ENCODE measurements around the gene RNASEL.

DNA sequence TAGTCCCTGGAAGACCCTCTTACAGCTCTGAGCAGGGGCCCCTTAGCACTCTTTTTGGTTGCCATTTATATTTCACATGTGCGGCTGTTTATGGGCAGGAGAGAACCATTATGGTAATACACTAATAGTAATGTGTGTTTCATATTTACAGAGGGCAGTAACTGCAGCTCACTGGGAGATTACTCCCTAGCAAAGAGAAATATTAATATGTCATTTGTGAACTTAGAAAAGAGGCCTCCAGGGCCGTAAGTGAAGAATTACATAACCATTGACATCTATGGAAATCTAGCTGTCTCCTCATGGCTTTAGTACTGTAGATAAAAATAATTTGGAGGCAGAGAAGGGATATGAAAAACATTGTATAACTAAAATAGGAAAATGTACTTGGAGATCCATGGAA lies 38.6 kb upstream of the RNASEL start:
- TF ChIP-seq, protein P1, sequence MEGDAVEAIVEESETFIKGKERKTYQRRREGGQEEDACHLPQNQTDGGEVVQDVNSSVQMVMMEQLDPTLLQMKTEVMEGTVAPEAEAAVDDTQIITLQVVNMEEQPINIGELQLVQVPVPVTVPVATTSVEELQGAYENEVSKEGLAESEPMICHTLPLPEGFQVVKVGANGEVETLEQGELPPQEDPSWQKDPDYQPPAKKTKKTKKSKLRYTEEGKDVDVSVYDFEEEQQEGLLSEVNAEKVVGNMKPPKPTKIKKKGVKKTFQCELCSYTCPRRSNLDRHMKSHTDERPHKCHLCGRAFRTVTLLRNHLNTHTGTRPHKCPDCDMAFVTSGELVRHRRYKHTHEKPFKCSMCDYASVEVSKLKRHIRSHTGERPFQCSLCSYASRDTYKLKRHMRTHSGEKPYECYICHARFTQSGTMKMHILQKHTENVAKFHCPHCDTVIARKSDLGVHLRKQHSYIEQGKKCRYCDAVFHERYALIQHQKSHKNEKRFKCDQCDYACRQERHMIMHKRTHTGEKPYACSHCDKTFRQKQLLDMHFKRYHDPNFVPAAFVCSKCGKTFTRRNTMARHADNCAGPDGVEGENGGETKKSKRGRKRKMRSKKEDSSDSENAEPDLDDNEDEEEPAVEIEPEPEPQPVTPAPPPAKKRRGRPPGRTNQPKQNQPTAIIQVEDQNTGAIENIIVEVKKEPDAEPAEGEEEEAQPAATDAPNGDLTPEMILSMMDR (conservative IDR thresholded peaks at IDR 0.05; ENCODE audit: low read depth, low read length): no peak
- TF ChIP-seq POLR2A (IDR thresholded peaks at IDR 0.05; ENCODE audit: low read depth, low read length): no peak
- no peak for TF ChIP-seq SMC3 (IDR thresholded peaks at IDR 0.05; ENCODE audit: low read depth, low read length)
- TF ChIP-seq MXI1 (IDR thresholded peaks at IDR 0.05; ENCODE audit: borderline replicate concordance, low read depth, low read length): no peak
- no peak for TF ChIP-seq RFX5 (IDR thresholded peaks at IDR 0.05; ENCODE audit: low read depth, low read length)
- no peak for TF ChIP-seq FOS (IDR thresholded peaks at IDR 0.05; ENCODE audit: low read depth, low read length)
- no peak for TF ChIP-seq RCOR1 (IDR thresholded peaks at IDR 0.05; ENCODE audit: insufficient replicate concordance, low read length)
- TF ChIP-seq, protein P2, sequence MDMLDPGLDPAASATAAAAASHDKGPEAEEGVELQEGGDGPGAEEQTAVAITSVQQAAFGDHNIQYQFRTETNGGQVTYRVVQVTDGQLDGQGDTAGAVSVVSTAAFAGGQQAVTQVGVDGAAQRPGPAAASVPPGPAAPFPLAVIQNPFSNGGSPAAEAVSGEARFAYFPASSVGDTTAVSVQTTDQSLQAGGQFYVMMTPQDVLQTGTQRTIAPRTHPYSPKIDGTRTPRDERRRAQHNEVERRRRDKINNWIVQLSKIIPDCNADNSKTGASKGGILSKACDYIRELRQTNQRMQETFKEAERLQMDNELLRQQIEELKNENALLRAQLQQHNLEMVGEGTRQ (IDR thresholded peaks at IDR 0.05; ENCODE audit: low read depth, low read length): no peak
- TF ChIP-seq MAFK (IDR thresholded peaks at IDR 0.05; ENCODE audit: low read depth, low read length): no peak
